Measurements from ENCODE around the gene DEGS1.

DNA sequence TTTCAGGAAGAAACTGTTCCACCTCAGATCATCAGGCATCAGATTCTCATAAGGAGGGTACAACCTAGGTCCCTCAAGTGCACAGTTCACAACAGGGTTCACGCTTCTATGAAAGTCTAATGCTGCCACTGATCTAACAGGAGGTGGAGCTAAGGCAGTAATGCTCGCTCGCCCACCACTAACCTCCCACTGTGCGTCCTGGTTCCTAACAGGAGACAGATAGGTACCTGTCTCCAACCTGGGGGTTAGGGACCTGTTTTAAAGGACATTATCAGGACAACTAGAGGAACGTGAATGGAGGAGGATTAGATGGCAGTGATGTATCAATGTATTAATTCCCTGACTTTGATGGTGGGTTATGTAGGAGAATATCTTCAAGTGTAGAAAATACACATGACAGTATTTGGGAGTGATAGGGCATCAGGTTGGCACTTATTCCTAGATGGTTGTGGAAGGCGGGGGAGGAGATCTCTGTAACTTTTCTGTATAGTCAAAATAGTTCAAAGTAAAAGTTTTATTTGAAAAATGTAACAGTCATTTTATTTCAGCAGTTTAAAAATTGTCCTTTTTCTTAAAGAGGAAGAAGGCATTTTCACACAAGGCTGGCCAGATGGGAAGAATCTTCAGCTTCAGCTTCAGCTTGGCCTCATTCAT is 43.9 kb downstream of the DEGS1 start:
- TF ChIP-seq, protein P1, sequence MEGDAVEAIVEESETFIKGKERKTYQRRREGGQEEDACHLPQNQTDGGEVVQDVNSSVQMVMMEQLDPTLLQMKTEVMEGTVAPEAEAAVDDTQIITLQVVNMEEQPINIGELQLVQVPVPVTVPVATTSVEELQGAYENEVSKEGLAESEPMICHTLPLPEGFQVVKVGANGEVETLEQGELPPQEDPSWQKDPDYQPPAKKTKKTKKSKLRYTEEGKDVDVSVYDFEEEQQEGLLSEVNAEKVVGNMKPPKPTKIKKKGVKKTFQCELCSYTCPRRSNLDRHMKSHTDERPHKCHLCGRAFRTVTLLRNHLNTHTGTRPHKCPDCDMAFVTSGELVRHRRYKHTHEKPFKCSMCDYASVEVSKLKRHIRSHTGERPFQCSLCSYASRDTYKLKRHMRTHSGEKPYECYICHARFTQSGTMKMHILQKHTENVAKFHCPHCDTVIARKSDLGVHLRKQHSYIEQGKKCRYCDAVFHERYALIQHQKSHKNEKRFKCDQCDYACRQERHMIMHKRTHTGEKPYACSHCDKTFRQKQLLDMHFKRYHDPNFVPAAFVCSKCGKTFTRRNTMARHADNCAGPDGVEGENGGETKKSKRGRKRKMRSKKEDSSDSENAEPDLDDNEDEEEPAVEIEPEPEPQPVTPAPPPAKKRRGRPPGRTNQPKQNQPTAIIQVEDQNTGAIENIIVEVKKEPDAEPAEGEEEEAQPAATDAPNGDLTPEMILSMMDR (IDR thresholded peaks at IDR 0.05): no peak
- no peak for TF ChIP-seq POLR2A (IDR thresholded peaks at IDR 0.05)
